Measurements from ENCODE around the gene NFIA.

DNA sequence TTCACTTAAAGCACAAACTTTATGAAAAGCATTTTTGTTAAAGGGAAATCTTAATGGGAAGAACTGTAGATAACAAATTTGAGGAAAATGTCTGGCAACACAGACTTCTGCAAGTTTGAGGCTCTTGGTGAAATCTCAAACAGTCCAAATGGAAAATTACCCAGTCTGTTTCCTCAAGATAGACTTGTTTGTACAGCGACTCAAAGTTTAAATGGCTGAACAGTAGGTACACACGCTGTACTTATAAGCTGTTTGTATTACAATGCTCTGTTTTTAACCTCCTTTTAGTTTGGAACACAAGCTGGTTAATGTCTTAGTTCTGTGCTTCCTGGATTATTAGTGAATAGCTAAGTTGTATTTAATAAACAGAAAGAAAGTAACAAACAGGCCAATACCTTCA, 217.1 kb downstream of the NFIA start:
- no peak for TF ChIP-seq POLR2A (IDR thresholded peaks at IDR 0.05)
- TF ChIP-seq, protein P1, sequence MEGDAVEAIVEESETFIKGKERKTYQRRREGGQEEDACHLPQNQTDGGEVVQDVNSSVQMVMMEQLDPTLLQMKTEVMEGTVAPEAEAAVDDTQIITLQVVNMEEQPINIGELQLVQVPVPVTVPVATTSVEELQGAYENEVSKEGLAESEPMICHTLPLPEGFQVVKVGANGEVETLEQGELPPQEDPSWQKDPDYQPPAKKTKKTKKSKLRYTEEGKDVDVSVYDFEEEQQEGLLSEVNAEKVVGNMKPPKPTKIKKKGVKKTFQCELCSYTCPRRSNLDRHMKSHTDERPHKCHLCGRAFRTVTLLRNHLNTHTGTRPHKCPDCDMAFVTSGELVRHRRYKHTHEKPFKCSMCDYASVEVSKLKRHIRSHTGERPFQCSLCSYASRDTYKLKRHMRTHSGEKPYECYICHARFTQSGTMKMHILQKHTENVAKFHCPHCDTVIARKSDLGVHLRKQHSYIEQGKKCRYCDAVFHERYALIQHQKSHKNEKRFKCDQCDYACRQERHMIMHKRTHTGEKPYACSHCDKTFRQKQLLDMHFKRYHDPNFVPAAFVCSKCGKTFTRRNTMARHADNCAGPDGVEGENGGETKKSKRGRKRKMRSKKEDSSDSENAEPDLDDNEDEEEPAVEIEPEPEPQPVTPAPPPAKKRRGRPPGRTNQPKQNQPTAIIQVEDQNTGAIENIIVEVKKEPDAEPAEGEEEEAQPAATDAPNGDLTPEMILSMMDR (IDR thresholded peaks at IDR 0.05), result no peak

Measured in esophagus squamous epithelium (tissue), 4 donors.